ENCODE results near the gene CACNA1E.

- TF ChIP-seq, protein P1, sequence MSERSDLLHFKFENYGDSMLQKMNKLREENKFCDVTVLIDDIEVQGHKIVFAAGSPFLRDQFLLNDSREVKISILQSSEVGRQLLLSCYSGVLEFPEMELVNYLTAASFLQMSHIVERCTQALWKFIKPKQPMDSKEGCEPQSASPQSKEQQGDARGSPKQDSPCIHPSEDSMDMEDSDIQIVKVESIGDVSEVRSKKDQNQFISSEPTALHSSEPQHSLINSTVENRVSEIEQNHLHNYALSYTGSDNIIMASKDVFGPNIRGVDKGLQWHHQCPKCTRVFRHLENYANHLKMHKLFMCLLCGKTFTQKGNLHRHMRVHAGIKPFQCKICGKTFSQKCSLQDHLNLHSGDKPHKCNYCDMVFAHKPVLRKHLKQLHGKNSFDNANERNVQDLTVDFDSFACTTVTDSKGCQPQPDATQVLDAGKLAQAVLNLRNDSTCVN (CRISPR knock-in tag; IDR thresholded peaks at IDR 0.05; ENCODE audit: borderline replicate concordance) = no peak
- no peak for TF ChIP-seq ZNF784 (CRISPR knock-in tag; IDR thresholded peaks at IDR 0.05; ENCODE audit: borderline replicate concordance)
- no peak for TF ChIP-seq MBNL3 (CRISPR knock-in tag; conservative IDR thresholded peaks at IDR 0.05)
- TF ChIP-seq ZNF432 (CRISPR knock-in tag; IDR thresholded peaks at IDR 0.05; ENCODE audit: borderline replicate concordance) = no peak
- no peak for TF ChIP-seq SNAI1 (CRISPR knock-in tag; IDR thresholded peaks at IDR 0.05; ENCODE audit: borderline replicate concordance)
Measured at GRCh38 chr1:181646710-181647109, 163.4 kb downstream of the CACNA1E start.

Measured in HepG2 (cell line).